Stimulated activated CD4-positive, alpha-beta T cell treated with anti-CD3 and anti-CD28 coated beads, TNF-alpha, amount 100 ng/mL, for 4 hours (primary cell): ENCODE measurements around the gene DSP.

Experiments used
- DNase-seq, 3 experiments: peaks; one replicate each; pipeline ENCODE4 v3.0.0-alpha.2; 2020; ENCODE audit warnings: low read depth in 3 of 3

Gene DSP

GRCh38 chr6:7534192-7534591, 7.3 kb upstream of the DSP start:
- DNase-seq = no peak

- DNase-seq = no peak
These were observed 6.0 kb upstream of the DSP start for GRCh38 chr6:7535498-7535897.

- DNase-seq = no peak
These were observed 3.8 kb upstream of the DSP start for GRCh38 chr6:7537565-7538174.

- DNase-seq = no peak
These were observed 3.0 kb upstream of the DSP start for GRCh38 chr6:7538484-7538883.

- no peak for DNase-seq
These were observed 876 bp upstream of the DSP start for GRCh38 chr6:7540595-7540994.

- no peak for DNase-seq
These were observed 798 bp downstream of the DSP start for GRCh38 chr6:7542065-7542873.

GRCh38 chr6:7542874-7543624, 1.6 kb downstream of the DSP start:
- DNase-seq = no peak

GRCh38 chr6:7543789-7544424, 2.4 kb downstream of the DSP start:
- DNase-seq = no peak

GRCh38 chr6:7544597-7544996, 3.1 kb downstream of the DSP start:
- DNase-seq = no peak

- DNase-seq = no peak
These were observed 4.0 kb downstream of the DSP start for GRCh38 chr6:7545316-7546019.

GRCh38 chr6:7546020-7546369, 4.5 kb downstream of the DSP start:
- DNase-seq = no peak

GRCh38 chr6:7546383-7546782, 4.9 kb downstream of the DSP start:
- DNase-seq = no peak

- DNase-seq = no peak
These were observed 5.4 kb downstream of the DSP start for GRCh38 chr6:7546896-7547295.

- DNase-seq = no peak
These were observed 5.8 kb downstream of the DSP start for GRCh38 chr6:7547315-7547714.

- DNase-seq = no peak
These were observed 8.9 kb downstream of the DSP start for GRCh38 chr6:7550433-7550801.

- no peak for DNase-seq
These were observed 13.2 kb downstream of the DSP start for GRCh38 chr6:7554533-7555275.

- DNase-seq = no peak
These were observed 14.2 kb downstream of the DSP start for GRCh38 chr6:7555671-7556070.

GRCh38 chr6:7556394-7557106, 15.1 kb downstream of the DSP start:
- no peak for DNase-seq

- no peak for DNase-seq
These were observed 16.2 kb downstream of the DSP start for GRCh38 chr6:7557652-7558051.

GRCh38 chr6:7558781-7559180, 17.3 kb downstream of the DSP start:
- no peak for DNase-seq

- DNase-seq = no peak
These were observed 17.7 kb downstream of the DSP start for GRCh38 chr6:7559196-7559595.
